Measurements from ENCODE around the gene ADSL. TPM values are rescaled to one million over a fixed set of nuclear protein-coding genes. Genes with fewer than 3 reads are reported as not detected.

The ADSL gene
- 101 and 108 TPM in 2 replicates for total RNA-seq

GRCh38 chr22:40346185-40347118 lies at the start of gene ADSL:
TSS of gene ADSL (plus strand) at chr22:40346500. CDS start at chr22:40346559, 59 bp downstream.

Other genes with a start within 250 kb of the ADSL start
- gene TNRC6B, start 168.6 kb upstream of the ADSL start, total RNA-seq, result 28.1 and 30.3 TPM in 2 replicates
- gene SGSM3, start 24.1 kb downstream of the ADSL start, total RNA-seq, result 36.7 and 37.3 TPM in 2 replicates